ENCODE measurements around the gene EEF2K.

The EEF2K gene

DNA sequence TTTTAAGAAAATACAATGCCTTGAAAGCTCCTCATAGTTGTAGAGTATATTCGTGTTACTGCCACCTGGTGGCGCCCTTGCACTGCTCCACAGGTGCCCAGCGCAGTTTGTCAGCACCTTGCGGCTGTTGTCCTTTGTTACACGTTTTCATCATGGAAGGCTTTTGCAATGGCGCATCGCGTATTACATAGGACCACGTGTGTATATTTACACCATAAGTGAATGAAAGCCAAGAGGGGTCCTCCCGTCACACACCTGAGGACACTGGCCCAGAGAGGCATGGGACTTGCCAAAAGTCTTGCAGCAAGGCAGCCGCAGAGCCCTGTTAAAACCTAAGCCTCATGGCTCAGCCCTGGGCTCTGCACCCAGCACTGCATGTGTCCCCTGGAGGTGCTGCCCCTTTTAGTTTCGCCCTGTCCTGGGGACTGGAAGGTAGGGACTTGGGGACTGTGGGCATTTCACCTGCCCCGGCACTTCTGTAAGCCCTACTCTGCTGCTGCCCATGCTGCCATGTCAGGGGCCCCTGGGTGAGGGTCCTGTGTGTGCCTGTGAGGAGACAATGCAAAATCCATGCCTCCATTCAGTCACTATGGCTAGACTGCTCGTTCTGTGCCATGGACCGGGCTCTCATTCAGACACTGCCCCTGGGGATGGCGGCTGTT lies 115.4 kb downstream of the EEF2K start:
- DNase-seq: peak; percentile 30

DNA sequence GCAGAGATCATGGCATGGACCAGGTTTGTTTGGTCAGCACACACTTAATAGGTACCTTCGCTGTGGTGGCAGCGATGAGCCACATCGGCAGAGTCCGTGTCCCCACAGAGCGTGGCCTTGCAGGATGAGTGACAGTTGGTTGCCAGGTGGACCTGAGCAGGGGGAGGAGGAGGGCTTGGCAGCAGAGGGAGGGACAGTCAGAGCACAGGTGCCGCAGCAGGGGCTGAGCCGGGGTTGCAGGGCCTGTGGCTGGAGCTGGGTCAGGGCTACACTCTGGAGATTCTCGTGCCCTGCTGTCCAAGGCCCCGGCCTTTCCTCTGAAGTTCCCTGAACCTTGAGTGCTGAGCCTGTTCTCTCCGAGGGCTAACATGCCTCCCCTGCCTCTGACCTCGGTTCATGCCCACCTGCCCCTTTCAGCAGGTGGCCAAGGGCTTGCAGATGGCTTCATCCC lies 116.0 kb downstream of the EEF2K start:
- DNase-seq: no peak

DNA sequence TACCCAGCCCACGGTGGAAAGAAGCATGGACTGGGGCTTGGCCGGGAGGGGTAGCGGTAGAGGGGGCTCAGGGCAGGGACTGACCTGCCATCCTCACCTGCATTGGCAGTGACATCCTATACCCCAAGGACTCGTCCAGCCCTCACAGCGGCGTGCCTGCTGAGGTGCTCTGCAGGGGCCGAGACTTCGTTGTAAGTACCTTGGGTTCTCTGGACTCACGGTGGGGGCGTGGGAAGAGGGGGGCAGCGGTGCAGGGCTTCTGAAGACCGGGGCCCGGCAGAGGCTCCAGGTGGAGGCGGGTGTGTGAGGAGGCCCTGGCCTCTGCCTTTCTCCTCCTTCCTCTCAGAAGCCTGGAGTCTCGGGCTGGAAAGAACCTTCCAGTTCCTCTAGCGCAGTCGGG lies 116.7 kb downstream of the EEF2K start:
- no peak for DNase-seq

DNA sequence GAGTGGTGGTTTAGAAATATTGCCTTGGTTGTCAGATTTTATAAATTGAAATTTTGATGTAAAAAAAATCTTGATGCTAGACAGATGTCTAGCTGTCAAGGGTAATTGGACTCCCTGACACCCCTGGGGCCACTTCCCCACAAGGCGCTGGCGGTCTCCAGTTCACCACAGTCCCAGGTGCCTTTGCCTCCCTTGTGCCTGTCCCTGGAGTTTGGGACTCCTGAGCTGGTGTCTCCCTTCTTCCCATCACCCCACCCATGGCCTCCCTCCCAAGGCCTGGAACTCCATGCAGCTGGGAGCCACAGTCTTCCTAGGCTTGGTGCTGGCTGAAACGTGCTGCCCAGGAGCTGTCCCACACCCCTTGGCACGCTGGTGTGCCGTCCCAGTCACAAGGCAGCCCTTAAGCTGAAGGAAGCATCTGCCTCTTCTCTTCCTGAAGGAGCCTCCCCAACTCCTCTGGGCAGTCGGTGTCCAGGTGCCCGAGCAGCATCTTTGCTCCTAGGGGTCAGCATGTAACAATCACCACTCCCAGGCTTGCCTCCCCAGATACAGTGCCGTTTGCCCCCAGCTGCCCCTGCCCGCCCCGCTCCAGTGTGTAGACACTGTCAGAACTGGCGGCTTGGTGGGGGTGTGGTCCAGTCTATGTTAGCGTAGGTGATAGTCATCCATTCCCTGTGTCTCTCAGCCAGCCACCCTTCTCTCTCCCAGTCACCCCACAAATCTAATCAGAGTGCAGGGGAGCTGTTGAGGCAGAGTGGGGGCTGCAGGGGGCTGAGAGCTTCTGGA lies 117.3 kb downstream of the EEF2K start:
- no peak for DNase-seq

DNA sequence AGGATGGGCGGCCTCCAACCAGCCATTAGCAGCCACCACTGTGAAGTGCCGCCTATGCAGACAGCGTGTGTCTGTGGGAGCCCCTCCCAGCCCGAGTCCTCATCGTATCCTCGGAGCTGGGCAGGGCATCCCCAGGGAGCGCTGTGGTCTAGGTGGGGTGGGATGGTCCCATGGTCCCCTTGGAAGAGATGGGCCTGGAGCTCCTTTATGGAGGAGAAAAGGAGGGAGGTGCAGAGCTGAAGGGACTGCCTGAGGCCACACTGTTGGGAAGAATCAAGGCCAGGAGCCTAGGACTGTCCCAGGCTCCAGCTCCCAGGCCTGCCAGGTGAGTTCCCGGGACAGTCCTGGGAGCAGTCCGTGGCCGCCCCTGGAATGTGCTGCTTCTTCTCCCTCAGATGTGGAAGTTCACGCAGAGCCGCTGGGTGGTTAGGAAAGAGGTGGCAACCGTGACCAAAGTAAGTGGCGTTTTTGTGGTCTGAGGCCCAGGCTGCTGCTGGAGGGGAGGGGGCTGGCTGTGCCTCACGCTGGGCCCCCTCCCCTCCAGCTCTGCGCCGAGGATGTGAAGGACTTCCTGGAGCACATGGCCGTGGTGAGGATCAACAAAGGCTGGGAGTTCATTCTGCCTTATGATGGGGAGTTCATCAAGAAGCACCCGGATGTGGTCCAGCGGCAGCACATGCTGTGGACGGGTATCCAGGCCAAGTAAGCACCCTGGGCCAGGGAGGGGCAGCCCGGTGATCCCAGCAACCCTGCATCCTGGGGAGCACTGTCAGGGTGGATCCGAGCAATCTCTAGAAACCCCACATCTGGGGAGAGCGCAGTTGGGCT lies 118.1 kb downstream of the EEF2K start:
- no peak for DNase-seq

DNA sequence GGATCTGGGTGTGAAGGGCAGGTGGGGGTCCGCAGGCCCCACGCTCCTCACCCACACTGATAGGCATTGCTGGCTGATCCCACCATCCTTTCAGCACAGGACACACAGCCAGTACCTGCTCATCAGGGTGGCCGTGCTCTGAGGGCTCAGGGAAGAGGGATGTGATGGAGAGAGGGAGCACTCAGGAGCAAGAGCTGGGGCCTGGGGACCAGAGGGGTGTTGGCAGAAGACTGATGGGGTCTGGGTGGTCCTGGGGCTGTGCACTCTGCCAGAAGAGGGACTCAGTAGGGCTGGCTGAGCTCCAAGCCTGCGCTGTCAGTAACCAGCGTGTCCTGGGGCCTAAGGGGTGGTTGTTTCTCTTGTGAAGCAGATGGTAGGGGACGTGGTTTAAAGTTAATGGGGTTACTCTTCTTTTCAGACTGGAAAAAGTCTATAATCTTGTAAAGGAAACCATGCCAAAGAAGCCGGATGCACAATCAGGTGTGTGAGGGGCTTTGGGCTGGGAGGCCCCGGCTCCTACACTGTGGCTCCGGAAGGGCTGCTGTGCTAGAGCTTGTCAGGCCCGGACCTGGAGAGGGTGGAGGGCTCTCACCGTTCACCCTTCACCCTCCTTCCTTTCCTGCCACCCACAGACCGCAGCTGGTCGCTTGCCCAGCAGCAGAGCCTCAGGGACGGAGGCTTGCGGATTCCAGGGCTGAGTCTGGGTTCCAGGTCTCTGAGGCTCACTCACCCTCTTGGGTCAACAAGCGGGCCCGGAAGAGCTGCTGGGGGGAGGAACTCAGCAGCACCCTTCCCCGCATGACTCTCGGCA lies 118.9 kb downstream of the EEF2K start:
- no peak for DNase-seq

DNA sequence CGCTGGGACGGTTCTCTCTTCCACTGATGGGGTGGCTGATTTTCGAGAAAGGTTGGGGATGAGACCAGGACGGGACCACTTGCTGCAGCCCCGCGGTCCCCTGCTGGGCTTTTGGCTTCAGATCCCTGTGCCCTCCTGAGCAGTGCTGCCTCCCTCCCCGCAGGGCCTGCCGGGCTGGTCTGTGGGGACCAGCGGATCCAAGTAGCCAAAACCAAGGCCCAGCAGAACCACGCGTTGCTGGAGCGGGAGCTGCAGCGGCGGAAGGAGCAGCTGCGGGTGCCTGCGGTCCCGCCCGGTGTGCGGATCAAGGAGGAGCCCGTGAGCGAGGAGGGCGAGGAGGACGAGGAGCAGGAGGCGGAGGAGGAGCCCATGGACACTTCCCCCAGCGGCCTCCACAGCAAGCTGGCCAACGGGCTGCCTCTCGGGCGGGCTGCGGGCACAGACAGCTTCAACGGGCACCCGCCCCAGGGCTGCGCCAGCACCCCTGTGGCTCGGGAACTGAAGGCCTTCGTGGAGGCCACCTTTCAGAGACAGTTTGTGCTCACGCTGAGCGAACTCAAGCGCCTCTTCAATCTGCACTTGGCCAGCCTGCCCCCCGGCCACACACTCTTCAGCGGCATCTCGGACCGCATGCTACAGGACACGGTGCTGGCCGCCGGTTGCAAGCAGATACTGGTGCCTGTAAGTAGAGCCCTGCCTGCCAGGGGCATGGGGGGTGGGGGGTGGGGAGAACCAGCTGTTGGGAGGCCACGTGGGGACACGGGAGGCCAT lies 119.7 kb downstream of the EEF2K start:
- no peak for DNase-seq

DNA sequence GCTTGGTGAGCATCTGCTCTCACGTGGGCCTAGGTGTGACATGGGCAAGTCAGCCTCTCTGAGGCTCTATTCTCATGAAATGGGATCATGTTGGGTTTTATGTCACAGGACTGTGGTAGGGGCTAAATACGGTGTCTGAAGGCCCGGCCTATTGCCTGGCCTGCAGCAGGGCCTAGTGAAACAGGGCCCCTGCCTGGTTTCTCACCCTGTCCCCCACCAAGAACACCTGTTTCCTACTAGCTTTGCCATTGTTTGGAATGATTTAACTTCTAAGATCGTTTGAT lies 120.2 kb downstream of the EEF2K start:
- DNase-seq: no peak

DNA sequence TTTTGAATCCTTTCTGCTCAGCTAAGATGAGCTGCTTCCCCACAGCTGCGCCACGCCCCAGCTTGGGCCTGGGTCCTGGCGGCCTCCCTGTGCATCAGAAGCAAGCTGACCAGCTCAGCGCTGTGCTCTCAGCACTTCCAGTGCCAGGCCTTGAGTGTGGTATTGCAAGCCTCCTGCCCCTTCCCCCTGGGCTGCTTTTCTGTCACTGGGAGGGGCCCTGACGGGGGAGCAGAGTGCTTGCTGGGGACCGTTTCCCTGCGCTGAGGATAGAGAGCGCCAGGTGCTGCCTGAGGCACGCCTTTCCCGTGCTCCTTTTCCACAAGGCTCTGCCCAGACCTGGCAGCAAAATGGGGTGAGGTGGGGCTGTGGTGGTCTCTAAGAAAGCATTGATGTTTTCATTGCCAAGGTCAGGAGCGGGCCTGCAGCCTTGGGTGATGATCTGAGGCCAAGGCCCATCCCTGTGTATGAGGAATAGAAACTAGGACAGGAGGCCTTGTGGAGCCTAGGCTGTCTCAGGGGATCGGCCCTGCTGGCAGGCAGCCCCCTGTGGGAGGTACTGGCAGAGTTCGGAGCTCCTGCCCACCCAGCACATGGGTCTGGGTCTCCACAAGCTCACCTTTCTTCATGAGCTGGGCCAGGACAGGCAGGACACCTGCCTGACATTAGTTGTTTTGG lies 120.8 kb downstream of the EEF2K start:
- no peak for DNase-seq

DNA sequence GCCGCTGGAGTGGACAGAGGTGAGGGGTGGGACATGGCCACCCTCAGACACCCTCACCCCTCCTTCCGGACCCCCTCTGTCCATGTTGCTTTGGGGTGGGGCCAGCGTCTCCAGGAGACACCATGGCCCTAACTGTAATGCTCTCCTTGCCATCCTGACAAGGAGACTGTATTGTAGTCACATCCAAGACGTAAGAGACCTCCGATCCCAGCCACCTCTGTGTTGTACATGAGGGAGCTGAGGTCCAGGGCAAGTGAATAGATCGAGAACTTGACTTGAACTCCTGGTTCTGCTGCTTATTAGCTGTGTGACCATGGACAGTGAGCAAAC lies 121.3 kb downstream of the EEF2K start:
- DNase-seq: no peak

DNA sequence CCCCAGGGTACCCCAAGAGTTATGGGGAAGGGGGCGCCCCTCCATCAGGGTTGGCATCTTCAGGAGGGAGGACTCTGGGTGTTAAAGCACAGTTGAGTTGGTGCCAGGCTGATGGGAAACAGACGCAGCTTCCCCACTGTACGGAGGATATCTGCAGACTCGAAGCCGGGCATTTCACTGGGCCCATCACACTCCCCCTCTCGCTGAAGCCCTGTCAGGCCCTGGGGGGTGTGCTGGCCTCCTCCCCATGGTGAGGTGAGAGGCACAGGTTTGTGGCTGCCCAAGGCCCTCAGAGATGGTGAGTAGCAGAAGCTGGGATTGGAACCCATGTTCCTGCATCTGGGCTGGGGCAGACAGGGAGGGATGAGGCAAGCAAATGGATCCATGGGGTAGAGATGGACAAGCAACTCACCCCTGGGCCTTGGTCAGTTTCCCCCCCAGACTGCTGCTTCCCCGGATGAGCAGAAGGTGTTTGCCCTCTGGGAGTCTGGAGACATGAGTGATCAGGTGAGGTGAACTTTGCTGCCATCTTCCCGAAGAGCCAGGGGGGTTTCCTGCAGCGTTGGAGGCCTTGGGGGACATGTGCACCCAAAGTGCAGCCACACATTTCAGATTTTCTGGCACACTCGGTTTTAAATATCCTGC lies 122.1 kb downstream of the EEF2K start:
- no peak for DNase-seq

DNA sequence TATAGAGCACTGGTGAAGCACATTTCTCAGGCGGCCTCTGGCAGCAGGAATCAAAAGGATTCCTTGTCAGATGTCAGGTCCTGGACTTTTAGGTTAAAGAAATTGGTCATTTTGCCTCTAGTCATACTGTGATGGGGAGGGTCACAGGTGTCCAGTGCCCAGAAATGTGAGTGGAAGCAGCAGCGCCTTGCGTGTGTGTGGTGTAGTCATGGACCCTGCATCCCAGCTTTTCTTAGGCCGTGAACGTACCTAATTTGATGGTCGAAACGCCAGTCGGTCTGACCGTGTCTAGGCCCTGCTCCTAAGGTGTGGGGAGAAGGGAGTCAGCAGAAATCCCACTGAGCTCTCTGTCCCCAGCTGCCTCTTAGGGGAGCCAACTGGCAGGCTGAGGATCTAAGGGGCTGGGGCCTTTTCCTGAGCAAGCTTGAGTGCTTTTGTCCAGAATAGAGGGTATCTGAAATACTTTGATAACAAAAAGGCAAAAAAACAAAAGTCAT lies 123.2 kb downstream of the EEF2K start:
- DNase-seq: no peak

DNA sequence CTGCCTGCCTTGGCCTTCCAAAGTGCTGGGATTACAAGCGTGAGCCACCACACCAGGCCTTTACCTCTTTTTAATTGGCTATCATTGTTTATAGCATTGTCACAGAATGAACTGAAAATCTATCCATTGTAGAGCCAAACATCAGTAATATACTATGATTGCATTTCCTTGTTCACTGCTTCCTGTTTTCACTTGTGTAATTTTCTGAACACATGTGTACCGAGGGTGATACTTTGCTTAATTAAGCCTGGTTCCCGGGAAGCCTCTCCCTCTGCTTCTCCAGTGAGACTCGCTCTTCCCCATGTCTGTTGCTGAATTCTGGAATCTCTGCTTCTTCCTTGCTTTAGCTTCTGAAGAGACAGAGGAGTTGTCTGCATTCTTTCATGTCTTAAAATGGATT lies 124.2 kb downstream of the EEF2K start:
- DNase-seq: no peak

DNA sequence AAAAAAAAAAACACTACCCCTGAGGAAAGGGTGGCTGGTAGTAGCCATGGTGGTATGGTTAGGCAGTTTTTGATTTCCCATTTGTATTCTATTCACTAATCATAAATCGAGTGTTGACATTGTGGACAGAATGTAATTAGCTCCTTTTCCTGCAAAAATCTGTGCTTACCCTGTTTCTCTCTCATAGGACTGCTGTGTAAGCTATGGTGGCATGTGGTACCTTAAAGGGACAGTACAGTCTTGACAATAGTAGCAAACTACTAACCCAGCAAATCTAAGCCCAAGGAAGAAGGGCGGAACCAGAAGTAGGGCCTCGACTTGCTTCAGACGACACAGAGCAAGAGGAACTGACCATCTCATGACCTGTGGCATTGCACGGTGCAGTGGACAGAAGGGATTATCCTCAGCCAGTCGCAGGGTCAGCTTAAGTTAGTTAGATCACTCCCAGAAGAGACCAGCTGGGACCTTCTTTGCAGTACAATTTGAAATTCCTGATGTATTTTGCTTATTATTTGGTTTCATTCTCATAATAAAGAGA lies 127.4 kb downstream of the EEF2K start:
- no peak for DNase-seq

DNA sequence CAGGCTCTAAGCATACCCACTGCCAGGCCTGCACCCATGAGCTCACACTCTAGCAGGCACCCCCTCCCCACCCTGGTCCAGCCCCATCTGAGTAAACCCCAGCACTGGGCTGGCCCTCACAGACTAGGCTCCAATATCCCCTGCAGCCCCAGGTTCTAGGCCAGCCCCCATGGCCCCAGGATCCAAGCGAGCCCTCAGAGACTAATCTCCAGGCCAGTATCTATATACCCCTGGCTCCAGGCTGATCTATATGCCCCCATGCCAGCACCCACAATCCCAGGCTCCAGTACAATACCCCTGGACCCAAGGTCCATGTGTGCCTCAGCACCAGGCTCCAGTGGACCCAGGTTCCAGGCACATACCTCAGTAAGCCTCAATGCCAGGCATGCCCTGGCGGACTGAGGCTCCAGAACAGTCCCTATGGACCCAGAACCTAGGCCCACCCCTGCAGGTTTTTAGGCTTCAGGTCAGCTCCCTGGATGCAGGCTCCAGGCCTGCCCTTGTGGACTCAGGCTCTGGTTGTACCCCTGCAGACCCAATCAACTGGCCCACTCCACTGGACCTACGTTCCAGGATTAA lies 129.7 kb downstream of the EEF2K start:
- no peak for DNase-seq

DNA sequence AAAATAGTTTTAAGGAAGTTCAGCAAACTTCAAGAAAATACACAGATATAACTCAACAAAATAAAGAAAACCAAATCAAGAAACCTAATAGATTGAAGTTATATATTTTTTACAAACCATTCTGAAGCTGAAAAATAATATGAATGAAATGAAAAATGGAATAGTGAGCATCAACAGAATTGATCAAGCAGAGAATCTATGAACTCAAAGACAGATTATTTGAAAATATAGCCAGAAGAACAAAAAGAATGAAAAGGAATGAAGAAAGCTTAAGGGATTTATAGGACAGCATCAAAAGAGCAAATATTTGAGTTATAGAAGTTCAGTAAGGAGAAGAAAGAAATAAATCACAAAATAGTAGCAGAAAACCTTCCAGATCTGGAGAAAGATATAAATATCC lies 130.5 kb downstream of the EEF2K start:
- no peak for DNase-seq

DNA sequence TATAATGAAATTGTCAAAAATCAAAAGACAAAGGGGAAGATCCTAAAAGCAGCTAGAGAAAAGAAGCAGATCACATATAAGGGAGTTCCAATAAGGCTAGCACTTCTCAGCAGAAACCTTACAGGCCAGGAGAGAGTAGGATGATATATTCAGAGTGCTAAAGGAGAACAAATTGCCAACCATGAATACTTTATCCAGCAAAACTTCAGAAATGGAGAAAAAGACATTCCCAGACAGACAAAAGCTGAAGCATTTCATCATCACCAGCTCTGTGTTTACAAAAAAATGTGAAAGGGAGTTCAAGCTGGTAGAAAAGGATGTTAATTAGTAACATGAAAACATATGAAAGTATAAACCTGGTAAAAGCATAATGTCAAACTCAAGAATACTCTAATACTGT lies 131.0 kb downstream of the EEF2K start:
- DNase-seq: no peak

DNA sequence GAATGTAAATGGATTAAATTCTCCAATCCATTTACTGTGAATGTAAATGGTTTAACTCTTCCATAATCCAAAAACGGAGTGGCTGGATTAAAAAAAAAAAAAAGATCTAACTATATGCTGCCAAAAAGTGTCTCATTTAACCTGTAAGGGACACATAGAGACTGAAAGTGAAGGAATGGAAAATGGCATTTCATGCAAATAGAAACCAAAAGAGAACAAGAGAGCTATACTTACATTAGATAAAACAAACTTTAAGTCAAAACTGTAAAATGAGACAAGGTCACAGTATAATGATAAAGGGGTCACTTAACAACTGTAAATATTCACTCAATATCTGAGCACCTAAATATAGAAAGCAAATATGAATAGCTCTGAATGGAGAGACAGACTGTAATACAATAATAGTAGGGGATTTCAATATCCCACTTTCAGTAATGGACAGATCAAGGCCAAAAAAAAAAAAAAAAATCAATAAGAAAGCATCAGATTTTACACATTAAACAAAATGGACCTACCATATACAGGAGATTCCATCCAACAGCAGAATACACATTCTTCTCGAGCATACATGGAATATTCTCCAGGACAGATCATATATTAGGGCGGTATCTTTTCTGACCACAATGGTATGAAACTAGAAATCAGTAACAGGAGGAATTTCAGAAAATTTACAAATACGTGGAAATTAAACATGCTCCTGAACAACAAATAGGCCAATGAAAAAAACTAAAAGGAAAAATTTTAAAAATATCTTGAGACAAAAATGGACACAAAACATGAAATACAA lies 132.0 kb downstream of the EEF2K start:
- DNase-seq: no peak
